Measurements from ENCODE around the gene ITPR2. TPM values are rescaled to one million over a fixed set of nuclear protein-coding genes. Genes with fewer than 3 reads are reported as not detected.

Gene ITPR2
- total and polyA plus RNA-seq, 12 donors: 5.1 to 144 (median 66.4) TPM

DNA sequence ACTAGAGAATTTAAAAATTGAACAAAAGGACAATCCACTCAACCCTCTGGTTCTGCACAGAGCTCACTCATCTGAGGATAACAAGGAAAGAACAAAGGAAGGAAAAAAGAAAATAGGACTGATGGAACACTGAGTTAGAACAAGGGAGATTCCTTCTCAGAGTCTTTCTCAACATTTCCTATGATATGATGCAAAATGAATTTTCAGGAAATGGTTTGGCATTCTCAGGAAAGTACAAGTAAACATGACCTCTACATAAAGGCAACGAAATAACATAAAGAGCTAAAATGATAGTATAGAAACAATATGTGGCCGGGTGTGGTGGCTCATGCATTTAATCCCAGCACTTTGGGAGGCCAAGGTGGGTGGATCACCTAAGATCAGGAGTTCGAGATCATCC, 135.8 kb downstream of the ITPR2 start:
- Histone ChIP-seq H3K27me3 (no peaks in the 10 kb centered on the region), H3K9me3 (replicated peaks in 1 of 3) (no peaks in the 10 kb centered on the region), H3K4me1 (replicated peaks in 1 of 2) (no peaks in the 10 kb centered on the region), H3K36me3 (replicated peaks in 1 of 2) (peaks cover 0 to 6% of the 10 kb centered on the region in 2 donors), H3K4me3 (no peak overlapping the region), H3K27ac (no peak overlapping the region)
- no peak for TF ChIP-seq POLR2A (IDR thresholded peaks at IDR 0.05)
- TF ChIP-seq, protein P1, sequence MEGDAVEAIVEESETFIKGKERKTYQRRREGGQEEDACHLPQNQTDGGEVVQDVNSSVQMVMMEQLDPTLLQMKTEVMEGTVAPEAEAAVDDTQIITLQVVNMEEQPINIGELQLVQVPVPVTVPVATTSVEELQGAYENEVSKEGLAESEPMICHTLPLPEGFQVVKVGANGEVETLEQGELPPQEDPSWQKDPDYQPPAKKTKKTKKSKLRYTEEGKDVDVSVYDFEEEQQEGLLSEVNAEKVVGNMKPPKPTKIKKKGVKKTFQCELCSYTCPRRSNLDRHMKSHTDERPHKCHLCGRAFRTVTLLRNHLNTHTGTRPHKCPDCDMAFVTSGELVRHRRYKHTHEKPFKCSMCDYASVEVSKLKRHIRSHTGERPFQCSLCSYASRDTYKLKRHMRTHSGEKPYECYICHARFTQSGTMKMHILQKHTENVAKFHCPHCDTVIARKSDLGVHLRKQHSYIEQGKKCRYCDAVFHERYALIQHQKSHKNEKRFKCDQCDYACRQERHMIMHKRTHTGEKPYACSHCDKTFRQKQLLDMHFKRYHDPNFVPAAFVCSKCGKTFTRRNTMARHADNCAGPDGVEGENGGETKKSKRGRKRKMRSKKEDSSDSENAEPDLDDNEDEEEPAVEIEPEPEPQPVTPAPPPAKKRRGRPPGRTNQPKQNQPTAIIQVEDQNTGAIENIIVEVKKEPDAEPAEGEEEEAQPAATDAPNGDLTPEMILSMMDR (IDR thresholded peaks at IDR 0.05): no peak
- WGBS, 4 donors: 80 to 95% (median 89%) methylated on average over 3 of the region's 3 CpGs
- no peak for DNase-seq
- intact Hi-C loops (cut with DNase I): no loop called here

DNA sequence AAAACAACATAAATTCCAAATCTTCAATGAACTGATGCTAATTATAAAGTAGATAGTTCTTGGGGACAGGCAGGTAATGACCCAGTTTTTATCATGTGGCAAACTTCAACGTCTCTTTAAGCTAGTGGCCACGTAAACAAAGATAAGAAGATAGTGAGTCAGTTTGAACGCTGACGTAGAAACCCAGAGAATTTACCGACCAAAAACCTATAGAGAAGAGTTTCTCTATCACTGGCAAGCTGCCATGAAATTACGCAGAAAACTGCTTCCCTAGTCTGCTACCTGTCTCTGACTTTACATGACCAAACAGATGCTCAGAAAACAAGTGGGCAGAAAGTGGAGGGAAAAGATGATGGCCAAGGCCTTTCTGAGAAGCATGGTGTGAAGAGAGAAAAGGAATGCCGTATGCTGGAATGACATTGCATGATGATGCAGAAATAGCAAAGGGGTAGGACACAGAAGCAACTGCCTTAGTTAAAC, 136.3 kb downstream of the ITPR2 start:
- Histone ChIP-seq H3K36me3 (replicated peaks in 1 of 2) (peaks cover 0 to 6% of the 10 kb centered on the region in 2 donors), H3K4me1 (replicated peaks in 1 of 2) (no peaks in the 10 kb centered on the region), H3K27me3 (no peaks in the 10 kb centered on the region), H3K27ac (no peak overlapping the region), H3K4me3 (no peak overlapping the region), H3K9me3 (replicated peaks in 1 of 3) (no peaks in the 10 kb centered on the region)
- TF ChIP-seq POLR2A (IDR thresholded peaks at IDR 0.05): no peak
- DNase-seq: peak in 1 of 7 donors; percentile 15
- intact Hi-C loops (cut with DNase I): no loop called here
- WGBS, 4 donors: 71 to 74% (median 73%) methylated on average over 7 of the region's 7 CpGs

DNA sequence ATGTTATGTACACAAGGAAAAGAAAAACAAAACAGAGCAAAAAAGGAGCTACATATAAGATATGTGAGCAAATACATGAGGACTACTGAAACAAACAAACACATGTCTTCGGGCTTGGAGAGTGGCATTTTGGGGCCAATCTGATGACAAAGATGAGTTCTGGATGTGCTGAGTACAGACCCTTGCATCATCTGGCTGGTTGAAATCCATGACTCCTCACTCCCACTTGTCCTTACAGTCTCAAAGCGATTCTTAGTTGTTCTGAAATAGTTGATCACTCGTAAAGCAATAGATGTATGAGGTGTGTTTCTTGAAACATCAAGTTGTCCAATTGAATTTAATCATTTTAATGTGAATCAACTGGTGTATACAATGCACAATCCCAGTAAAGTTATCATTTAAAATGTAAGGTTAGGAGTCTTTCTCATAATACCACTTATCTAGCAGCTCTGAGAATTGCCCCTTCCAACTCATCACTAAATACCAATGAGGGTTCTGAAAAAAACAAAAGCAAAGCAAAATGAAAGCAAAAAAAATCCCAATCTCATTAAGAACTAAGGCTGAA, 136.9 kb downstream of the ITPR2 start:
- no peaks in the 10 kb centered on the region for H3K27me3 ChIP-seq
- H3K36me3 ChIP-seq (replicated peaks in 1 of 2): peaks cover 0 to 6% of the 10 kb centered on the region in 2 donors
- TF ChIP-seq, protein P1 (IDR thresholded peaks at IDR 0.05): no peak
- TF ChIP-seq POLR2A (IDR thresholded peaks at IDR 0.05): no peak
- no peak overlapping the region for H3K4me3 ChIP-seq
- DNase-seq: no peak
- H3K4me1 ChIP-seq (replicated peaks in 1 of 2): peaks cover 0 to 3% of the 10 kb centered on the region in 2 donors
- no peaks in the 10 kb centered on the region for H3K9me3 ChIP-seq (replicated peaks in 1 of 3)
- no peak overlapping the region for H3K27ac ChIP-seq
- 93 to 99% (median 97%) methylated on average over 3 of the region's 3 CpGs for WGBS, 4 donors
- intact Hi-C loops (cut with DNase I): no loop called here

- no peaks in the 10 kb centered on the region for H3K9me3 ChIP-seq (replicated peaks in 1 of 3)
- DNase-seq: no peak
- H3K27ac ChIP-seq: no peak overlapping the region
- no peak overlapping the region for H3K4me3 ChIP-seq
- 98 to 100% (median 98%) methylated on average over 2 of the region's 2 CpGs for WGBS, 4 donors
- peaks cover 0 to 8% of the 10 kb centered on the region in 2 donors for H3K4me1 ChIP-seq (replicated peaks in 1 of 2)
- TF ChIP-seq, protein P1 (IDR thresholded peaks at IDR 0.05): no peak
- no peak for TF ChIP-seq POLR2A (IDR thresholded peaks at IDR 0.05)
- H3K27me3 ChIP-seq: no peaks in the 10 kb centered on the region
- H3K36me3 ChIP-seq (replicated peaks in 1 of 2): peaks cover 0 to 6% of the 10 kb centered on the region in 2 donors
- intact Hi-C loops (cut with DNase I): no loop called here
These were observed 138.6 kb downstream of the ITPR2 start for GRCh38 chr12:26694402-26694801.

- TF ChIP-seq POLR2A (IDR thresholded peaks at IDR 0.05): no peak
- TF ChIP-seq, protein P1 (IDR thresholded peaks at IDR 0.05): no peak
- 92 to 98% (median 95%) methylated on average over 4 of the region's 4 CpGs for WGBS, 4 donors
These were observed 140.6 kb downstream of the ITPR2 start for GRCh38 chr12:26692407-26692806.

More at GRCh38 chr12:26692407-26692806, 140.6 kb downstream of the ITPR2 start:
- Histone ChIP-seq H3K4me1 (replicated peaks in 1 of 2) (peaks cover 0 to 8% of the 10 kb centered on the region in 2 donors), H3K27me3 (no peaks in the 10 kb centered on the region), H3K36me3 (replicated peaks in 1 of 2) (peaks cover 0 to 6% of the 10 kb centered on the region in 2 donors), H3K27ac (no peak overlapping the region), H3K9me3 (replicated peaks in 1 of 3) (no peaks in the 10 kb centered on the region), H3K4me3 (no peak overlapping the region)
- DNase-seq: no peak
- intact Hi-C loops (cut with DNase I): no loop called here

Data from adrenal gland (tissue), 12 donors.